HG03565 (cell line): ENCODE data around the gene KNDC1.

Experiments used
- ATAC-seq: cut with Tn5 transposase; IDR thresholded peaks from one replicate; pipeline ENCODE4 v1.9.1; 2021; ENCODE audit warnings: mild to moderate bottlenecking, moderate library complexity; ENCODE audit not compliant: unreplicated experiment

Gene KNDC1

GRCh38 chr10:133237588-133238465 is 77.8 kb downstream of the KNDC1 start, which contains the start of gene VENTX:
Gene VENTX (plus strand): TSS chr10:133237855. CDS start chr10:133237915, 60 bp downstream.
- no peak for ATAC-seq

GRCh38 chr10:133238466-133238804 is 78.4 kb downstream of the KNDC1 start:
- no peak for ATAC-seq

GRCh38 chr10:133239990-133240389 is 80.0 kb downstream of the KNDC1 start:
- no peak for ATAC-seq

- ATAC-seq: peak; percentile 61
Measured at GRCh38 chr10:133241501-133242205, 81.6 kb downstream of the KNDC1 start.

- no peak for ATAC-seq
Measured at GRCh38 chr10:133242611-133243356, 82.8 kb downstream of the KNDC1 start.

- ATAC-seq: no peak
Measured at GRCh38 chr10:133243593-133243992, 83.6 kb downstream of the KNDC1 start.

GRCh38 chr10:133245439-133246235 is 85.6 kb downstream of the KNDC1 start:
- ATAC-seq: no peak

- no peak for ATAC-seq
Measured at GRCh38 chr10:133246236-133246626, 86.2 kb downstream of the KNDC1 start.

GRCh38 chr10:133247681-133248333 is 87.8 kb downstream of the KNDC1 start:
- no peak for ATAC-seq

GRCh38 chr10:133248334-133248715 is 88.3 kb downstream of the KNDC1 start:
- no peak for ATAC-seq

- ATAC-seq: no peak
Measured at GRCh38 chr10:133249094-133249780, 89.2 kb downstream of the KNDC1 start.

GRCh38 chr10:133249975-133250754 is 90.1 kb downstream of the KNDC1 start:
- ATAC-seq: no peak

- no peak for ATAC-seq
Measured at GRCh38 chr10:133251388-133252222, 91.6 kb downstream of the KNDC1 start.

- ATAC-seq: no peak
Measured at GRCh38 chr10:133252223-133252552, 92.2 kb downstream of the KNDC1 start.

GRCh38 chr10:133253361-133253955 is 93.4 kb downstream of the KNDC1 start:
- no peak for ATAC-seq

- no peak for ATAC-seq
Measured at GRCh38 chr10:133254421-133255120, 94.6 kb downstream of the KNDC1 start.

- no peak for ATAC-seq
Measured at GRCh38 chr10:133255323-133255722, 95.3 kb downstream of the KNDC1 start.
